ENCODE data around the gene GFPT2.
A peak's percentile ranks its signal among the peaks of the same experiment; 100 is the strongest.

GFPT2 gene

DNA sequence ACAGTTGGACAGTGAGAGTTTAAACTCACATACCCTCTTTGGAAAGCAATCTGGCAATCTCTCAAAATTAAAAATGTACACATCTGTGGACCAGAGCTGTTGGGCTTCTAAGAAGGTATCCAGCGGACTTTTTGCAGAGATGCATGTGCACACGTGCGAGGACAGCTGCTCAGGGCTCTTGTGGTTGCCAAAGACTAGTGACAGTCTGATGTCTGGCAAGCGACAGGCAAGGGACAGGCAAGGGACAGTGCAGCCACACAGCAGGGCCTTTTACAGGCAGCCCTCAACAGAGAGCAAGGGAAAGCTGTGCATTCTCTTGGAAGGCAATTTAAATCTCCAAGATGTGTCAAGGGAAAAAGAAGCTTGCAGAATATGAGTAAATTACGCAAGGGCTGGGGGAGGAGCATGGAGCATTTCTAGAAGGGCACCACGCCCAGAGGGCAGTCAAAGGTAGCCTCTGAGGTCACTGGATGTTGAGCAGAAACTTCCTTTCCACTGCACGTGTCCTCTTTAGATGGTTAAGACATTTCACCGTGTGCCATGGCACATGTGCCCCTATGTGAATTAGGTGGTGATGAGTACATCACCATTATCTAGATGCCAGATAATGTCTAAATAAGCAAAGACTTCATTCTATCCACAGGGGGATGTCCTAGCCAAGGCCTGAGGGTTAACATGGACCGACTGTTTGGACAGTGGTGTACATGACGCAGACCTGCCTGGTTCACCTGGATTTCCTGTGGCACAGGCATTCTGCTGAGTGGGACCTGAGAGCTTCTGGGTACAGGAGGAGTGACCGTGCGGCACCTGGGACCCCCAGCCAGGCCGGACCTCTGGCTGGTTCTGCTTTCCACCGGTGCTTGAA lies 9.1 kb downstream of the GFPT2 start:
- no peak for TF ChIP-seq POLR2A (IDR thresholded peaks at IDR 0.05; ENCODE audit: extremely low read depth, insufficient read length)
- peak; percentile 51; the same call in 1 of the 2 replicates for TF ChIP-seq MAX (IDR thresholded peaks at IDR 0.05; ENCODE audit: low read depth, low read length)
- TF ChIP-seq, protein P1, sequence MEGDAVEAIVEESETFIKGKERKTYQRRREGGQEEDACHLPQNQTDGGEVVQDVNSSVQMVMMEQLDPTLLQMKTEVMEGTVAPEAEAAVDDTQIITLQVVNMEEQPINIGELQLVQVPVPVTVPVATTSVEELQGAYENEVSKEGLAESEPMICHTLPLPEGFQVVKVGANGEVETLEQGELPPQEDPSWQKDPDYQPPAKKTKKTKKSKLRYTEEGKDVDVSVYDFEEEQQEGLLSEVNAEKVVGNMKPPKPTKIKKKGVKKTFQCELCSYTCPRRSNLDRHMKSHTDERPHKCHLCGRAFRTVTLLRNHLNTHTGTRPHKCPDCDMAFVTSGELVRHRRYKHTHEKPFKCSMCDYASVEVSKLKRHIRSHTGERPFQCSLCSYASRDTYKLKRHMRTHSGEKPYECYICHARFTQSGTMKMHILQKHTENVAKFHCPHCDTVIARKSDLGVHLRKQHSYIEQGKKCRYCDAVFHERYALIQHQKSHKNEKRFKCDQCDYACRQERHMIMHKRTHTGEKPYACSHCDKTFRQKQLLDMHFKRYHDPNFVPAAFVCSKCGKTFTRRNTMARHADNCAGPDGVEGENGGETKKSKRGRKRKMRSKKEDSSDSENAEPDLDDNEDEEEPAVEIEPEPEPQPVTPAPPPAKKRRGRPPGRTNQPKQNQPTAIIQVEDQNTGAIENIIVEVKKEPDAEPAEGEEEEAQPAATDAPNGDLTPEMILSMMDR (IDR thresholded peaks at IDR 0.05; ENCODE audit: low read depth, low read length), result no peak
- TF ChIP-seq MYC (IDR thresholded peaks at IDR 0.05; ENCODE audit: low read depth, low read length), result no peak
- peak; percentile 51 for DNase-seq (ENCODE audit: low read depth)
- H3K4me3 ChIP-seq (ENCODE audit: low read depth, low read length), result no peak overlapping the region

- no peak overlapping the region for H3K4me3 ChIP-seq (ENCODE audit: low read depth, low read length)
- TF ChIP-seq MAX (IDR thresholded peaks at IDR 0.05; ENCODE audit: low read depth, low read length) (no peak; the same call in 1 of the 2 replicates), MYC (IDR thresholded peaks at IDR 0.05; ENCODE audit: low read depth, low read length) (no peak), POLR2A (IDR thresholded peaks at IDR 0.05; ENCODE audit: extremely low read depth, insufficient read length) (no peak)
- TF ChIP-seq, protein P1 (IDR thresholded peaks at IDR 0.05; ENCODE audit: low read depth, low read length), result no peak
- DNase-seq (ENCODE audit: low read depth), result peak; percentile 61
Observed at GRCh38 chr5:180343110-180343830, 9.9 kb downstream of the GFPT2 start.

- H3K4me3 ChIP-seq (ENCODE audit: low read depth, low read length), result no peak overlapping the region
- DNase-seq (ENCODE audit: low read depth), result no peak
- TF ChIP-seq, protein P1 (IDR thresholded peaks at IDR 0.05; ENCODE audit: low read depth, low read length), result no peak
- TF ChIP-seq MYC (IDR thresholded peaks at IDR 0.05; ENCODE audit: low read depth, low read length) (no peak), POLR2A (IDR thresholded peaks at IDR 0.05; ENCODE audit: extremely low read depth, insufficient read length) (no peak), MAX (IDR thresholded peaks at IDR 0.05; ENCODE audit: low read depth, low read length) (no peak)
Observed at GRCh38 chr5:180341595-180341994, 11.5 kb downstream of the GFPT2 start.

DNA sequence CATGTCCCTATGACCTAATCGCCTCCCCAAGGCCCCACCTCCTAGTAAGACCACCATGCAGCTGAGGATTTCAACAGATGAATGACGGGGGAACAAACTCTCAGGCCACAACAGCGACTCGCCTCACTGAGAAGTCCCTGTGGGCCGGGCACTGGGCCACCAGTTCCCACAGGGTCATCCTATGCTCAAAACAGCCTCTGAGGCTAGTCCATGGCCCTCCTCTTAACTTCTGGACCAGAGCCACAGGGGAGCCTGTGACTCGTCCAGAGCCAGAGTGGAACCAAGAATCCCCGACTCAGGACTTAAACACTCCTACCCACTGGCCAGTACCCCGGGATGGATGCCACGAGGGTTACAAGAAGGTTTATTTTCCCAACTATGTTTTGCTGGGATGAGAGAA lies 12.3 kb downstream of the GFPT2 start:
- TF ChIP-seq POLR2A (IDR thresholded peaks at IDR 0.05; ENCODE audit: extremely low read depth, insufficient read length) (no peak), MYC (IDR thresholded peaks at IDR 0.05; ENCODE audit: low read depth, low read length) (no peak), MAX (IDR thresholded peaks at IDR 0.05; ENCODE audit: low read depth, low read length) (no peak)
- TF ChIP-seq, protein P1 (IDR thresholded peaks at IDR 0.05; ENCODE audit: low read depth, low read length), result no peak
- no peak overlapping the region for H3K4me3 ChIP-seq (ENCODE audit: low read depth, low read length)
- DNase-seq (ENCODE audit: low read depth), result no peak

- TF ChIP-seq MYC (IDR thresholded peaks at IDR 0.05; ENCODE audit: low read depth, low read length) (no peak), POLR2A (IDR thresholded peaks at IDR 0.05; ENCODE audit: extremely low read depth, insufficient read length) (no peak), MAX (IDR thresholded peaks at IDR 0.05; ENCODE audit: low read depth, low read length) (no peak)
- TF ChIP-seq, protein P1 (IDR thresholded peaks at IDR 0.05; ENCODE audit: low read depth, low read length), result no peak
- no peak overlapping the region for H3K4me3 ChIP-seq (ENCODE audit: low read depth, low read length)
- DNase-seq (ENCODE audit: low read depth), result no peak
Observed at GRCh38 chr5:180339583-180340183, 13.5 kb downstream of the GFPT2 start.
